ENCODE results near the gene NEURL1.

DNA sequence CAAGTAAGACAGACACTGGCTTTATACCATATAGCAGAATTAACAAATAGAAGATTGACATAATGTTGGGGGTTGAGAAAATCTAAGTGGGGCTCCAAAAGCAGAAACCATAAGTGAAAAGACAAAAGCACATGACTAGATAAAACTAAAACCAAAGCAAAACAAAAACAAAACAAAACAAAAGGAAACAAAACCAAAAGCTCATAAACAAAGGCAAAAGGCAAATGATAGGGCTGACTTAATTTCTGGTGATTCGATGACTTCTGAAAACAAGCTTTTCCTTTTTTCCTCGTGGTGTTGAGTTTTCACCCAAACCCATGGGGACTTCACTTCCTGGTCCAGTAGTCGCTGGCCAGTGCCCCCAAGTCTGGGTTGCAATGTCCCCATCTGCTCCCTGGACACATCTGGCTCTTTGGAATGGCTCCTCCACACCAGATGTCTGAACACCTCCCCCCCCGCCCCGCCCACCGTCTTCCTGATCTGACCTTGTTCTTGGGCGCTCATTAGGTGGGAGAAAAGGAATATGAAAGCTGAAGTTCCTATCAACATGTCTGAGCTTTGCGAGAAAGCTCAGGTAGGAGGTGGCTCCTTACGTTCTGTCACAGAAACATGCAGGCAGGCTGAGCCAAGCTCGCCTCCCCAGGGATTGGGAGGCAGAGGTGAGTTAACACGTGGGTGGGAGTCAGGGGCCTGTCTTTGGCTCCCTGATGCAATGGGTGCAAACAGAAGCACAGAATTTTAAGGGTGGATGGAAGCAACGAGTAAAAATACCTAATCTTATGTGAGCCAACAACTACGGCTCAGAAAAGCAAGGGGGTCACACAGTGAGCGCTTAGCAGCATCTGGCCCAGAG is 121.0 kb downstream of the NEURL1 start:
- TF ChIP-seq CTCF (IDR thresholded peaks at IDR 0.05) (no peak), POLR2A (IDR thresholded peaks at IDR 0.05) (no peak)

All from ovary (tissue), 3 donors.